Fibroblast of skin of abdomen (primary cell): ENCODE results near the gene VMO1.

ENCODE experiments used
- DNase-seq: peaks from one replicate; pipeline ENCODE4 v3.0.0-alpha.2; 2013

VMO1 gene

GRCh38 chr17:4751932-4752331 lies 34.2 kb downstream of the VMO1 start:
- no peak for DNase-seq

GRCh38 chr17:4750606-4751005 lies 35.6 kb downstream of the VMO1 start:
- DNase-seq, result no peak

- no peak for DNase-seq
Observed at GRCh38 chr17:4748686-4749085, 37.5 kb downstream of the VMO1 start.

GRCh38 chr17:4747847-4748246 lies 38.3 kb downstream of the VMO1 start:
- no peak for DNase-seq

- no peak for DNase-seq
Observed at GRCh38 chr17:4744999-4745969, 40.9 kb downstream of the VMO1 start.

- DNase-seq, result no peak
Observed at GRCh38 chr17:4743898-4744297, 42.3 kb downstream of the VMO1 start.

GRCh38 chr17:4743216-4743615 lies 42.9 kb downstream of the VMO1 start:
- no peak for DNase-seq

- no peak for DNase-seq
Observed at GRCh38 chr17:4742629-4743028, 43.5 kb downstream of the VMO1 start.

- DNase-seq, result no peak
Observed at GRCh38 chr17:4742133-4742532, 44.0 kb downstream of the VMO1 start.

GRCh38 chr17:4741544-4741943 lies 44.6 kb downstream of the VMO1 start:
- no peak for DNase-seq

GRCh38 chr17:4740584-4740983 lies 45.6 kb downstream of the VMO1 start:
- DNase-seq, result no peak

- DNase-seq, result no peak
Observed at GRCh38 chr17:4740025-4740351, 46.2 kb downstream of the VMO1 start.

- DNase-seq, result peak; percentile 8
Observed at GRCh38 chr17:4739122-4740024, 46.8 kb downstream of the VMO1 start, which contains the start of the genes CXCL16 and ZMYND15. CXCL16 (minus strand) TSS chr17:4739928; CDS start chr17:4739339, 589 bp downstream. ZMYND15 (plus strand) TSS chr17:4739833; CDS start chr17:4740549, 716 bp downstream.

GRCh38 chr17:4738136-4739121 lies 47.7 kb downstream of the VMO1 start:
- DNase-seq, result no peak

GRCh38 chr17:4735876-4736651 lies 50.1 kb downstream of the VMO1 start:
- DNase-seq, result no peak
